ENCODE measurements around the gene KIFC3.

KIFC3 gene

DNA sequence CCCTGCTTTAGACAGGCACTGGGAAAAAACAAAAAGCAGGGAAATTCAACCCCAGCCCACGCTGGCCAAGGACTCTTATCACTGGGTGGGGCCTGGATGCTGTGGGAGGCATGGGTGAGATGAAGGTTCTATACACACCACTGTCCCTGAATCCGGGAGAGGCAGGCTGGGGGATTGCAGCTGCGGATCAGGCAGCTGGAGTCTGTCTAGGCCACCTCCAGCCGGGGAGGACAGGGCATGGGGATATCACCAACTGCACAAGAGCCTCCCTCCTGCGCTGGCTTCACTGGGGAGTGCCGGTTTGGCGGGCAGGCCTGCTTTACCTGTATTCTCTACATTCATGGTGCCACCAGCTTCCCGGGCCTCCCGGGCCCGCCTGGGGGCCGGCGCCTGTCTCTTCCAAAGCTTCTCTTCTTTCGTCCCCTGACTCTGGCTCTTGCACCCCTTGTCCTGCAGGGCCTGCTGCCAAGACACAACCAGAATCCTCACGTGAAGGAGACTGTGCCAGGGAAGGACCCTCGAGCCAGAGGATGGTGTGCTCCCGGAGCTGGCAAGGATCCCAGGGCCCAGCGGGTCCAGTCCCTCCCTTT is 13.9 kb downstream of the KIFC3 start:
- TF ChIP-seq CTCF (IDR thresholded peaks at IDR 0.05; ENCODE audit: low read depth, low read length), result no peak
- DNase-seq (ENCODE audit: extremely low read depth, low read depth), result no peak

DNA sequence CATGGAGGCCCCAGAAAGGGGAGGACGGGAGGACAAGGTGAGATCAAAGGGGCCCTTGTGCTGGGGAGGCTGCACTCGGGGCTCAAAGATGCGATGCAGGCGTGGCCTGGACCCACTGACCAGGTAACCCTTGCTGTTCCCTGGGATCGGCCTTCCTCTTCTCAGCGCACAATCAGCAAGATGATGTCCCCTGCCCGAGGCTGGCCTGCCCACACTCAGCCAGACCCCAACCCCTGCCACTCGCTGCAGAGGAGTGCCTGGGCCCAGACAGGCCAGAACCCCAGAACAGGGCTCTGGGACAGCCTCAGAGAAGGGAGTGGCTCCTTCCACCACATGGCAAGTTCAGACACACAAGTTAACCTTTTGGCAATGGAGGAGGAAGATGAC is 14.8 kb downstream of the KIFC3 start:
- DNase-seq (ENCODE audit: extremely low read depth, low read depth), result no peak
- TF ChIP-seq CTCF (IDR thresholded peaks at IDR 0.05; ENCODE audit: low read depth, low read length), result no peak

DNA sequence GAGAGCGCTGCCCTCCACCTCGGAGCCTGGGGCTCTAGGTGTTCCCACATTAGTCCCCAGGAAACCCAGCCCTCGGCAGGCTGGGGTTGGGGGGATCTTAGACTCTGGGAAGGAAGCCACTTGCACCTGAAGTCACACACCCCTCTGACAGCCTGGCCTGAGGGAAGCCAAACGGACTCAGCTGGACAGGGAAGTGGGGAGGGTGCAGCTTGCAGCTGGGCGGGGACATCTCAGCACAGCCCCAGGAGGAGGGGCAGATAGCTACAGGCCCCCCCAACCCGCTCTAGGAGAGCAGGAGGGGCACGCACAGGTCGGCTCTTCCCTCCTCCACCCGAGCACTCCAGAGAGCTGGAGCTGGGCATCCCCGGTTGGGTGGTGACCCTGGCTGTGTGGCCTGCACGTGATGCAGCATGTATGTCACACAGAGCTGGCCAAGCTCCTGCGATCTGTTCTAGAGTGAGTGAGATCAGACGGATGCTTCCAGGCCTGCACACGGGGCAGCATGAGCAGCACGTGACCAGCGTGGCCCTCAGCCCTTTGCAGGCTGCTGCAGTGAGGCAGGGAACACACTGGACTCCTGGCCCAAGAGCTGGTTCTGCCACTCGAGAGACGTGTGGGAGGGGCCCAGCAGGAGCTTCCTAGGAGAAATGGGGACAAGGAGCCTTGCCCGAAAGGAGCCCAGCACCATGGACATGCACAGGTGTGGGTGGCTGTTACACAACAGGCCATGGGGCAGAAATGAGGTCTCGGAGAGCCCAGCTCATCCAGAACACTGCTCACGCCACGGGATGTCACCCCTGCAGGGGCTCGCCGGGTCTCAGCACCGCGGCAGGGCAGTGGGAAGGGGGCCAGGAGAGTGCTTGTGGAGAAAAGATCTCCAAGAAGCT is 15.4 kb downstream of the KIFC3 start:
- DNase-seq (ENCODE audit: extremely low read depth, low read depth), result no peak
- TF ChIP-seq CTCF (IDR thresholded peaks at IDR 0.05; ENCODE audit: low read depth, low read length), result no peak

DNA sequence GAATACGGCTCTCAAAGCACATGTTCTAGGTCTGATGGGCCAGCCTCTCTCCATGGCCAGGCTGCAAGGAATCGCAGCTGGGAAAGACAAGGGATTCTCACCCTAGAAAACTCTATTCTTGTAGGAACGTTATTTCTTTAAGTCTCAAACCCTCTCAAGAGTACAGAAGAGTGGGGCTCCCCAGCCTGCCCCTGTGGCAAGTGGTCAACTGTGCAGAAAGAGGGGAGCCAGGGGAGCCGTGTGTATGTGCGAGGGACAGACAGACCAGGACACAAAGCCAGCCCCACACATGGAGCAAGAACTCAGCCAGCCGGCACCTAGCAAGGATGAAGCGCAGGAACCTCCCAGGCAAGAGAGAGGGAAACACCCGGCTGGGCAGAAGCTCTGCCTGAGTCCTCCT is 16.4 kb downstream of the KIFC3 start:
- DNase-seq (ENCODE audit: extremely low read depth, low read depth), result no peak
- no peak for TF ChIP-seq CTCF (IDR thresholded peaks at IDR 0.05; ENCODE audit: low read depth, low read length)

DNA sequence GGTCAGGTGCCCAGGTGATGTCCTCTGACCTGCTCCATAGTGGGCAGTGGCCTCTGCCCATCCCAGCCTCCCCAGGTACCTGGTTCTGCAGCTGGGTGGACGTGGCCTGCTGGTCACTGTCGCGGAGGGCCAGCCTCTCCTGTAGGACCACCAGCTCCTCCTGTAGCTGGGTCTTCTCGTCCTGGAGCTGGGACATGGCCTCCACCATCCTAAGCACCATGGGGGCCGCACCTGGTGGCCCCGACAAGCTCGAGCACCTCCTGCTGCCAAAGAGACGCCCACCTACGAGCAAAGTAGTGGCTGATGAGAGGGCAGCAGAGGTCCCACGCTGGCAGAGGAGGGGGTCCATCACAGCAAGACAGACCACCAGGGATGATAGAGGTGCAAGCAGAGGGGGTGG is 16.9 kb downstream of the KIFC3 start:
- no peak for DNase-seq (ENCODE audit: extremely low read depth, low read depth)
- TF ChIP-seq CTCF (IDR thresholded peaks at IDR 0.05; ENCODE audit: low read depth, low read length), result no peak

- TF ChIP-seq CTCF (IDR thresholded peaks at IDR 0.05; ENCODE audit: low read depth, low read length), result no peak
- no peak for DNase-seq (ENCODE audit: extremely low read depth, low read depth)
Measured at GRCh38 chr16:57784334-57784733, 18.0 kb downstream of the KIFC3 start.

DNA sequence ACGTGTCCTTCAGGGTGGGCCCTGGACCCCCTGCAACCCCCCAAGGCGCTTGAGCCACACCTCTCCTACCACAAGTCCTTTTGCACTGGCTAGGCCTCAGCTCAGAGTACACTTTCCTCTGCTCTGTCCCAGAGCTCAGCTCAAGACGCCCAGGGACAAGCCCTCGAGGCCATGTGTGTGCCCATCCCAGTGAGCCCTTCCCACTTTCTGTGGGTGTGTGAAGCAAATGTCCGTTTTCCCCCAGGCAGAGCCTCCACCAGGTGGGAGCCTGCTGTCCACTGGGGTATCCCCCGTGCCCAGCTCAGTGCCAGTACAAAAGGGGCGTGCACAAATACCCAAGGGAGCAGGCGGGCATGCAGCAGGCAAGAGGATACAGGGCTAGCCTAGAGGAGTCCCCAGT is 18.4 kb downstream of the KIFC3 start:
- DNase-seq (ENCODE audit: extremely low read depth, low read depth), result no peak
- TF ChIP-seq CTCF (IDR thresholded peaks at IDR 0.05; ENCODE audit: low read depth, low read length), result no peak

Data from AG09319 (cell line).